Muscle of leg (tissue), 11 donors: ENCODE measurements around the gene VASN. TPM values are rescaled to one million over a fixed set of nuclear protein-coding genes. Genes with fewer than 3 reads are reported as not detected.

Experiments
- DNase-seq: peaks from one replicate; pipeline ENCODE4 v3.0.0; 2013
- H3K27ac ChIP-seq: one replicate; pipeline ENCODE4 v1.5.1; 2013; ENCODE audit warnings: mild to moderate bottlenecking, low read length, control low read depth
- H3K27me3 ChIP-seq: one replicate; pipeline ENCODE4 v1.6.1; 2013; ENCODE audit warnings: low read length; ENCODE audit not compliant: control insufficient read depth, insufficient read depth
- H3K36me3 ChIP-seq: one replicate; pipeline ENCODE4 v1.6.1; 2013; ENCODE audit warnings: low read length; ENCODE audit not compliant: control insufficient read depth, insufficient read depth
- H3K4me1 ChIP-seq: one replicate; pipeline ENCODE4 v1.6.1; 2013; ENCODE audit warnings: low read length; ENCODE audit not compliant: control insufficient read depth, insufficient read depth
- H3K4me3 ChIP-seq: one replicate; pipeline ENCODE4 v1.5.1; 2013; ENCODE audit warnings: low read length, control low read depth
- H3K9me3 ChIP-seq: replicated peaks from 2 replicates; pipeline ENCODE4 v1.6.1; 2013; ENCODE audit warnings: low read depth, low read length; ENCODE audit not compliant: control insufficient read depth
- WGBS: methylation state at CpG from one replicate; pipeline ENCODE4 v1.1.5; 2013; ENCODE audit warnings: missing lambda C conversion rate; ENCODE audit not compliant: insufficient coverage; 5-methylcytosine and 5-hydroxymethylcytosine counted together
- polyA plus RNA-seq, 8 donors: library from polyadenylated mRNA; unstranded; fragments of 120-200 nt; gene quantifications; one replicate each; pipeline versions ENCODE4 v1.2.1 to v1.2.3, GENCODE V29; 2013; ENCODE audit warnings: inconsistent platforms in 1 of 8, low replicate concordance in 1 of 8; ENCODE audit not compliant: insufficient read length in 8 of 8, insufficient read depth in 1 of 8
- total RNA-seq: library from RNA; stranded (reverse); fragments of 120-200 nt; gene quantifications from one replicate; pipeline ENCODE4 v1.2.4, GENCODE V29; 2013

The VASN gene
- total and polyA plus RNA-seq, 9 donors: 8.6 to 33.5 (median 17.1) TPM

DNA sequence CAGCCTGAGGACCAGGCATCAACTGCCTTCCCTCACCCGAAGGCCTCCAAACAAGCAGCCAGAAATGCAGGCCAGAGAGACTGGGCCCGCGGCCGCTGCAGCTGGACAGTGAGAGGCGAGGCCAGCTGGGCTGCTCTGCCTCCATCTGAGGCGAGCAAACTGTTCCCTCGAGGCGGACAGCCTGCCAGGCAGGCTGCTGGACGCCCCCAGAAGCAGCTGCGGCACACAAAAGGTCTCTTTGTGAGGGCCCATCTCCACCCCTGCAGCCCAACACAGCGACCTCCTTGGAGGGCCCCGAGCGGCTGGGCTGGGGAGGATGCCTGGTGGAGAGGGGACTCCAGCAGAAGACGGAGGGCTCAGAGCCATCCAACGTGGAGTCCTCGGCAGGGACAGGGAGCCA, 40.0 kb downstream of the VASN start:
- 20% methylated on average over 15 of the region's 16 CpGs for WGBS
- H3K27me3 ChIP-seq: no peaks in the 10 kb centered on the region
- DNase-seq: peak; percentile 94
- no peak overlapping the region for H3K4me3 ChIP-seq
- H3K27ac ChIP-seq: peak overlapping the region; percentile 88
- H3K9me3 ChIP-seq: no peaks in the 10 kb centered on the region
- H3K36me3 ChIP-seq: peaks cover 16% of the 10 kb centered on the region
- peaks cover 80% of the 10 kb centered on the region for H3K4me1 ChIP-seq

DNA sequence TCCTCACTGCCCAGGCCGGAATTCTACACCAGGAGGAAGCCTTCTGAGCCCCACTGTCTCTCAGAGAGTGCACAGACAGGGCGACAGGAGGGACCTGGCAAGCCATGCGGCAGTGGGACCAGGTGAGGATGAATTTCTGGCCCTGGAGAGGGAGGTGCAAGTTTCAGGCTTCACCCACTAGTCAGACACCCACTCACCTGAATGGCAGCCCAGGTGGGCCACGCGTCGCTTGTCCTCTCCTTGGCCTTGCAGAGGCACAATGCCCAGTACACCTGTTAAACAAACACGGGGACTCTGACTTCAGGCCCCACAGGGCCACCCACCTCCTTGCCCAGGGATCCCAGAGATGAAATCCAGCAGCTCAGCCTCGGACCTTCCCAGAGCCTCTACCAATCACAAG, 40.5 kb downstream of the VASN start:
- H3K4me1 ChIP-seq: peaks cover 84% of the 10 kb centered on the region
- DNase-seq: no peak
- H3K36me3 ChIP-seq: peaks cover 16% of the 10 kb centered on the region
- H3K9me3 ChIP-seq: no peaks in the 10 kb centered on the region
- H3K4me3 ChIP-seq: no peak overlapping the region
- H3K27ac ChIP-seq: peak overlapping the region; percentile 88
- WGBS: 67% methylated on average over 5 of the region's 8 CpGs
- H3K27me3 ChIP-seq: no peaks in the 10 kb centered on the region

DNA sequence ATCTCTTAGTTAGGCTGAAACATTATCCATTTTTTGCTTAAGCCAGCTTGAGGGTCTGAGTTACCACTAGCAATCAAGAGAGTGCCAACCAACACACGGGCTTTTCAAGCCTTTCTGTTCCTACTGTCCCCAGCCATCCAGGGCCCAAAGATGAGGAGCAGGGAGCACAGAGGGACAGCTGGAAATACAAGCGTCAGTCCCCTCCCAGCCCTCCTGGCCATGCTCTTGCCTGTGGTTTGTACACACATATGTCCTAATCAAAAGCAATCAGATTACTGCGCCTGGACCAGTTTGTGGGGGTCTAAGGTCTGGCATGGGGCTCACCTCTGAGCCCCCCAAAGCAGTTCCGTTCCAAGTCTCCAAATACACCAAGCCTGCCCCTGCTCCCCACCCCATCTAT, 41.2 kb downstream of the VASN start:
- Histone ChIP-seq H3K27me3 (no peaks in the 10 kb centered on the region), H3K27ac (peak overlapping the region; percentile 88), H3K4me1 (peaks cover 79% of the 10 kb centered on the region), H3K4me3 (peak overlapping the region; percentile 5), H3K9me3 (no peaks in the 10 kb centered on the region), H3K36me3 (peaks cover 9% of the 10 kb centered on the region)
- 78% methylated on average over 4 of the region's 4 CpGs for WGBS
- no peak for DNase-seq

DNA sequence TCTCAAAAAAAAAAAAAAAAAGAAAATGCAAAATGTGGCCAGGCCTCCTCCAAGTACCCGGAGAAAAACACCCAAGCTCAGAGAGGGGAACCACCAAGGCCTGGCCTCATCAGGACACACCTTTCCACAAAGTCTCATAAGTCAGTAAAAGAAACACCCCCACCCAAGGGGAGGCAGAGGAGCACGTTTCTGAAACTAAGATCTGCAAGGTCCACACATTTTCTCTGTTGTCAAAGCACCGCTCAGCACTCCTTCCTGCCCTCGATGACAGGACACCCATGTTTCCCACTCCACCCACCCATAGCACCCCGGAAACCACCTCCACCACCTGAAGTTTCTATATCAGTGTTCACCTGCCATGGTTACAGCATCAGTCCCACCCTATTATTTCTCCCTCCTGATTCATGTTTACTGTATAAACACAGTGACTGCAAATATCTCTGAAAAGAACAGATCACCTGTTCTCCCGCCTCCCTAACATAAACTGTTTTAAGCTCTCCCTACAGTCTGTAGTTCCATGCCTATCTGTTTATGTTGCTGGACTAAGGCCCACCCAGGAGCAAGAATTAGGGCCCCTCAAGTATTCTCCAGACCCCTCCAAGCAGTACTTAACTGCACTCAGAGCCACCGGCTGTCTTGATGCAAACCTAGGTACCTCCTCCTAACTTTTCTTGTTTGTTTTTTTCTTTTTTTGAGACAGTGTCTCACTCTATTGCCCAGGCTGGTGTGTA, 42.7 kb downstream of the VASN start:
- Histone ChIP-seq H3K27ac (no peak overlapping the region), H3K4me1 (peaks cover 64% of the 10 kb centered on the region), H3K4me3 (no peak overlapping the region), H3K36me3 (peaks cover 6% of the 10 kb centered on the region), H3K9me3 (no peaks in the 10 kb centered on the region), H3K27me3 (no peaks in the 10 kb centered on the region)
- no peak for DNase-seq
- 94% methylated on average over 7 of the region's 7 CpGs for WGBS

DNA sequence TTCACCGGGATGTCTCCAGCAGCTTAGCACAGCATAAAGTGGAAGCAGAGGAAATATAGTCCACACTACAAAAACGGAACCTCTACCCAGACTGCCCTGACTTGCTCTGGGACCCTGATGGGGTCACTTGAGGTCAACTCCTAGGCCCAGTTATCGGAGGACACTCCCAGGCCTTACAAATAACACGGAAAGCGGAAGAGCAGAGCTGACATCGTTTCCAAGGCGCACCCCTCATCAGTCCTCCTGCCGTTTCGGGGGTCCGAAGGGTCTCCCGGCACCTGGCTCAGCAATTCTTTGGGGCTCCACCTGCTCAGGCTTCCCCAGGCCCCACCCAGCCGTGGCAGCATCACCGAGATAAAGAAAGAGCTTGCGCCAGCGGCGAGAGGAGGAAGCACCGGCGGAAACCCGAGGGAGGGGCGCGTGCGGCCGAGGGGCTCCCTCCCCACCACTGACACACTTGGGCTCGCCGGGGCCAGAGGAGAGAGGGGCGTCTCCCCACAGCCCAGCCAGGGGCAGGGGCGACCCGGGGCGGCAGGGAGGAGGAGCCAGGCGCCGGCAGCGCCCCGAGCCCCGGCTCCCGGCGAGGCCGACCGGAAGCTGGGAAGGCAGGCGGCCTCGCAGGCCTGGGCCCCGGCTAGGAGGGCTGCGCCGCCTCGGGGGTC, 44.0 kb downstream of the VASN start:
- Histone ChIP-seq H3K27ac (peak overlapping the region; percentile 77), H3K4me1 (peaks cover 50% of the 10 kb centered on the region), H3K9me3 (no peaks in the 10 kb centered on the region), H3K27me3 (no peaks in the 10 kb centered on the region), H3K4me3 (peak overlapping the region; percentile 66), H3K36me3 (peaks cover 6% of the 10 kb centered on the region)
- DNase-seq: peak; percentile 77
- 4% methylated on average over 41 of the region's 44 CpGs for WGBS

DNA sequence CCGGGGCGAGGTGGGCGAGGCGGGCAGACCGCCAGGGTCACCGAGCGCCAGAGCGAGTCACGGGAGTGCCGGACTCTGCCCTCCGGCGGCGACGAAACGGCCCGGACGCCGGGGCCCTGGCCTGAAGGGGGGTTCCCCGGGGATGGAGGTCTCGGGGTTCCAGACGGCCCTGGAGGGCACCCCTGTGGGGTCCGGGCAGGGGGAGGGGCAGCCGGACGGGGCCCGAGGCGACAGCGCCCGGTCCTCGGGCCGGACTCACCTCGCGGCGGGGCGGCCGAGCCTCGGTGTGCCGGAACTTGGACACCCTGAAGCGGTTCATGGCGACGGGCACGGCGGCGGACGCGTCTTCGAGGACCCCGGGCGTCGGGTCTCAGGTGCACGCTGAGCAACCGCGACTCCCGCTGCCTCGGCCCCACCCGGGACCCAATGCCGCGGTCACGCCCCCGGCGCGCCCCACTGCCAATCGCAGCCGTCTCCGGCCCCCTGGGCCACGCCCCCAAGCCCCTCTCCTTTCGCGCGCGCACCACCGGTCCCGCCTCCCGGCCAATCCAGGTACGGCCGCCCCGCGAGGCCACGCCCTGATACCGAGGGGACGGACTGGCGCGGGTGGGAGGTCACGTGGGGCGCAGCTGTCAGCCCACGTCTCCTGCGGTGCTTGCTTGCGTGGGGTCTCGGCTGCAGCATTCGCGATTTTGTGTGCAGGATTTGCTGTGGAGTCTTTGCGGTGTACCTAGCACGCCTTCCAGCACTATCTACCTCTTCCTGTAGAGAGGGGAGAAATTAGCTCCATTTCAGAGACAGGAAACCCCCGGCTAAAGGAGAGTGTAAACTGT, 44.8 kb downstream of the VASN start, which contains the start of gene CORO7:
Gene CORO7, minus strand, starts transcription at position 397 of the 833 bp plus-strand sequence. Its CDS starts 78 bp downstream, at position 319.
- H3K36me3 ChIP-seq: peaks cover 6% of the 10 kb centered on the region
- DNase-seq: peak; percentile 97
- H3K4me1 ChIP-seq: peaks cover 43% of the 10 kb centered on the region
- H3K9me3 ChIP-seq: no peaks in the 10 kb centered on the region
- H3K4me3 ChIP-seq: peak within 1 kb of the TSS; percentile 66
- peak within 1 kb of the TSS; percentile 77 for H3K27ac ChIP-seq
- under 1% methylated on average over 79 of the region's 92 CpGs for WGBS
- no peaks in the 10 kb centered on the region for H3K27me3 ChIP-seq

DNA sequence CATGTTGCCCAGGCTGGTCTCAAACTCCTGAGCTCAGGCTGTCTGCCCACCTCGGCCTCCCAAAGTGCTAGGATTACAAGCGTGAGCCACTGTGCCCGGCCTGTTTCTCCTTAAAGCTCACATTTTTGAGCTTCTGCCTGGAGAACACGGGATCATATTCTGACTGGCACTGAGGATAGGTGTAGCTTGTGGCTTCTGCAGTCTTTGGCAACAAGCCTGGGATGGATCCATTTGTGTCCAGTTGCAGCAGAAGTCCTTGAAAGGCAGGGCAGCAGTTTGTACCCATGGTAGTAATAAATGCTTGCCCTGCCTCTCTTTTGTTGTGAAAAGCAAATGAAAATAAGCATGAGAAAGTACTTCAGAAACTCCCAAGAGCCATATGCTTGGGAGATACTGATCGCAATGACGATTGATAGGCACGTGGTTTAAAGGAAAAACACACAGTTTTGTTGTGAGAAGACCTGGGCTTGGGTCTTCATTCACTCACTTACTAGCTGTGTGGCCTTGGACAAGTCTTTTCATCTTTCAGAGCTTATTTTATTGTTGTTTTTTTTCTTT, 47.8 kb downstream of the VASN start:
- Histone ChIP-seq H3K36me3 (no peaks in the 10 kb centered on the region), H3K27me3 (no peaks in the 10 kb centered on the region), H3K4me3 (no peak overlapping the region), H3K9me3 (no peaks in the 10 kb centered on the region), H3K4me1 (peaks cover 17% of the 10 kb centered on the region), H3K27ac (no peak overlapping the region)
- WGBS: 77% methylated on average over 7 of the region's 7 CpGs
- DNase-seq: no peak

DNA sequence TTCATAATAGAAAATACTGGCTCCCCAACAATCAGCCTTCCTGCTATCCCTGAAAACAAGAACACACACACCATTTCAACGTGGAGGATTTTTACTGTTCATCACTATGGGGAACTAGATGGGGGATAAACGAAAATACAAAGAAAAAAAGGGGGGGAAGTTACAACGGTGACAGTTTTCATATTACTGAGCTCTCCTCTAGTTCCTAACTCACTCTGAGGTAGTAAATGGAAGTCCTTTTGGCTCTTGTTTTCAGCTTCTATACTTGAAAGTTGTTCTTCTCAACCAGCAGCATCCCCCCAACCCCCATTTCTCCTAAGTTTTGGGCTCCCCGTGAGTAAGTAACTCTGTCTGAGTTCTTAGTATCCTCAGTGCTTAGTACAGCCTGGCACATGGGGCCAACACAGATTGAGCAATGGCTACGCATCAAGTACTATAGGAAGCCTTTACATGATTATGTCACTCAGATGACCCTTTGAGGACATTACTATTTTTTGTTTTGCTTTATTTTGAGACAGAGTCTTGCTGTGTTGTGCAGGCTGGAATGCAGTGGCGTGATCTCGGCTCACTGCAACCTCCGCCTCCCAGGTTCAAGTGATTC, 49.0 kb downstream of the VASN start:
- H3K9me3 ChIP-seq: no peaks in the 10 kb centered on the region
- 90% methylated on average over 2 of the region's 8 CpGs for WGBS

DNA sequence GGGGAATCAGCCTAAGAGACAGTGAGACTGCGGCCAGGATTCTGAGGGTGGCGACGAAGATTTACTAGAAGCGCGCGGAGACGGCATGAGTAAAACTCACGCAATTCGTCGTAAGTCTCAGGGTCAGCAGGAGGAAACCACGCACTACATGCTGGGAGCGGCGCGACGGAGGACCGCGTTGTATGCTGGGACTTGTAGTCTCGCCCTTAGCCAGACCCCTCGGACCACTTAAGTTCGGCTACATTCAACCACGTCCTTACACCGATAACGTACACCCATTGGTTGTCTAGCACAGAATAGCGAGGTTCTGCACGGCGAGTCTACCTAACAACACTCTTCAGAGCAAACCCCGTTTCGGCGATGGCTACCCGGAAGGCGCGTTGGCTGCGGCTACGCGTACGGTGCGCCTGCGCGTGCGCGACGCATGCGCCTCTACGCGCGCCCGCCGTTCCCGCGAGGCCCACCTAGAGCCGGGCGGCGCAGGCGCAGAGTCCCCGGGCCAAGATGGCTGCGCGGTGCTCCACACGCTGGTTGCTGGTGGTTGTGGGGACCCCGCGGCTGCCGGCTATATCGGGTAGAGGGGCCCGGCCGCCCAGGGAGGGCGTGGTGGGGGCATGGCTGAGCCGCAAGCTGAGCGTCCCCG, 53.9 kb downstream of the VASN start, which contains the start of gene DNAJA3:
Gene DNAJA3, plus strand, starts transcription at position 491 of the 643 bp plus-strand sequence. Its CDS starts 14 bp downstream, at position 505.
- Histone ChIP-seq H3K36me3 (peaks cover 8% of the 10 kb centered on the region), H3K27me3 (no peaks in the 10 kb centered on the region), H3K27ac (peak within 1 kb of the TSS; percentile 100), H3K4me3 (peak within 1 kb of the TSS; percentile 98), H3K4me1 (peaks cover 10% of the 10 kb centered on the region), H3K9me3 (no peaks in the 10 kb centered on the region)
- DNase-seq: peak; percentile 97
- WGBS: under 1% methylated on average over 68 of the region's 68 CpGs

More for the DNA sequence above, 49.0 kb downstream of the VASN start:
- Histone ChIP-seq H3K4me1 (peaks cover 10% of the 10 kb centered on the region), H3K27ac (peak overlapping the region; percentile 1), H3K36me3 (no peaks in the 10 kb centered on the region), H3K4me3 (no peak overlapping the region), H3K27me3 (no peaks in the 10 kb centered on the region)
- DNase-seq: no peak
